Measurements from ENCODE around the gene SBDS. TPM values are rescaled to one million over a fixed set of nuclear protein-coding genes. Genes with fewer than 3 reads are reported as not detected.

The SBDS gene
- total and polyA plus RNA-seq, 2 of the 4 experiments (the other 2 are of a cell fraction) = 43.0 to 65.7 TPM

DNA sequence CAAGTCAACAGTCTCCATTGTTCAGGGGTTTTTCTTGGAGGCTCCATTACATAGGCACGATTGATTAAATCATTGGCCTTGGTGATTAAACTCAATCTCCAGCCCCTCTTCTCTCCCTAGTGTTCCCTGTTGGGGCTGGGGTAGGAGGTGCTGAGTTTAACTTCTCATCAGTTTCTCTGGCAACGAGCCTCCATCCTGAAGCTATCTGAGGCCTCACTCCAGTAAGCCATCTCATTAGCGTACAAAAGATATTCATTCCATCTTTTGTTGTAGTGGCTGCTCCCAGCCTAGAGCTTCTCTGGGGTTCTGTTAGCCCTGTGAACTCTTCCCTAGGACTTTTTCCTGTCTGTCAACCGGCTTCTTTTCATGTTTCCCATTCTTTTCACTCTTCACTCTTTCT lies 12.9 kb upstream of the SBDS start:
- no peak overlapping the region for H4K5ac ChIP-seq (ENCODE audit: low read depth, low read length)
- no TSS peak for BruUV-seq (replicated peaks)

More for the DNA sequence above, 12.9 kb upstream of the SBDS start:
- no peak overlapping the region for H3K27ac ChIP-seq (ENCODE audit: insufficient read depth, low read length)
- H2BK20ac ChIP-seq (ENCODE audit: low read depth, low read length) = no peak overlapping the region
- DNase-seq = no peak
- H2BK5ac ChIP-seq (ENCODE audit: low read depth, low read length, poor library complexity, severe bottlenecking) = no peak overlapping the region
- TF ChIP-seq CHD1 (IDR thresholded peaks at IDR 0.05; ENCODE audit: low read depth, low read length) = no peak
- no peak for TF ChIP-seq RFX5 (IDR thresholded peaks at IDR 0.05; ENCODE audit: low read depth, low read length)
- TF ChIP-seq, protein P1, sequence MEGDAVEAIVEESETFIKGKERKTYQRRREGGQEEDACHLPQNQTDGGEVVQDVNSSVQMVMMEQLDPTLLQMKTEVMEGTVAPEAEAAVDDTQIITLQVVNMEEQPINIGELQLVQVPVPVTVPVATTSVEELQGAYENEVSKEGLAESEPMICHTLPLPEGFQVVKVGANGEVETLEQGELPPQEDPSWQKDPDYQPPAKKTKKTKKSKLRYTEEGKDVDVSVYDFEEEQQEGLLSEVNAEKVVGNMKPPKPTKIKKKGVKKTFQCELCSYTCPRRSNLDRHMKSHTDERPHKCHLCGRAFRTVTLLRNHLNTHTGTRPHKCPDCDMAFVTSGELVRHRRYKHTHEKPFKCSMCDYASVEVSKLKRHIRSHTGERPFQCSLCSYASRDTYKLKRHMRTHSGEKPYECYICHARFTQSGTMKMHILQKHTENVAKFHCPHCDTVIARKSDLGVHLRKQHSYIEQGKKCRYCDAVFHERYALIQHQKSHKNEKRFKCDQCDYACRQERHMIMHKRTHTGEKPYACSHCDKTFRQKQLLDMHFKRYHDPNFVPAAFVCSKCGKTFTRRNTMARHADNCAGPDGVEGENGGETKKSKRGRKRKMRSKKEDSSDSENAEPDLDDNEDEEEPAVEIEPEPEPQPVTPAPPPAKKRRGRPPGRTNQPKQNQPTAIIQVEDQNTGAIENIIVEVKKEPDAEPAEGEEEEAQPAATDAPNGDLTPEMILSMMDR (conservative IDR thresholded peaks at IDR 0.05; ENCODE audit: low read depth, low read length) = no peak
- no peak for TF ChIP-seq MXI1 (IDR thresholded peaks at IDR 0.05; ENCODE audit: borderline replicate concordance, low read depth, low read length)
- TF ChIP-seq CEBPB (IDR thresholded peaks at IDR 0.05; ENCODE audit: low read depth, low read length) = no peak
- TF ChIP-seq, protein P2, sequence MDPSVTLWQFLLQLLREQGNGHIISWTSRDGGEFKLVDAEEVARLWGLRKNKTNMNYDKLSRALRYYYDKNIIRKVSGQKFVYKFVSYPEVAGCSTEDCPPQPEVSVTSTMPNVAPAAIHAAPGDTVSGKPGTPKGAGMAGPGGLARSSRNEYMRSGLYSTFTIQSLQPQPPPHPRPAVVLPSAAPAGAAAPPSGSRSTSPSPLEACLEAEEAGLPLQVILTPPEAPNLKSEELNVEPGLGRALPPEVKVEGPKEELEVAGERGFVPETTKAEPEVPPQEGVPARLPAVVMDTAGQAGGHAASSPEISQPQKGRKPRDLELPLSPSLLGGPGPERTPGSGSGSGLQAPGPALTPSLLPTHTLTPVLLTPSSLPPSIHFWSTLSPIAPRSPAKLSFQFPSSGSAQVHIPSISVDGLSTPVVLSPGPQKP (IDR thresholded peaks at IDR 0.05; ENCODE audit: borderline replicate concordance, low read depth, low read length) = no peak
- TF ChIP-seq RCOR1 (IDR thresholded peaks at IDR 0.05; ENCODE audit: insufficient replicate concordance, low read length) = no peak
- TF ChIP-seq MAZ (IDR thresholded peaks at IDR 0.05; ENCODE audit: borderline replicate concordance, low read depth, low read length) = no peak
- no peak for TF ChIP-seq NFE2L2 (IDR thresholded peaks at IDR 0.05; ENCODE audit: low read depth, low read length)
- TF ChIP-seq MAFK (IDR thresholded peaks at IDR 0.05; ENCODE audit: low read depth, low read length) = no peak
- no peak for TF ChIP-seq BHLHE40 (IDR thresholded peaks at IDR 0.05; ENCODE audit: low read depth, low read length)
- no peak for TF ChIP-seq POLR2A (IDR thresholded peaks at IDR 0.05; ENCODE audit: low read depth, low read length)
- TF ChIP-seq FOS (IDR thresholded peaks at IDR 0.05; ENCODE audit: low read depth, low read length) = no peak
- no peak for TF ChIP-seq RAD21 (IDR thresholded peaks at IDR 0.05; ENCODE audit: low read length)
- no peaks in the 10 kb centered on the region for H3K27me3 ChIP-seq (ENCODE audit: control insufficient read depth, insufficient read depth, low read length)
- ChIA-PET CTCF (no interaction called here), POLR2A (ENCODE audit: unreplicated experiment) (no interaction called here)
- in situ Hi-C loops (cut with MboI; ENCODE audit: low sequenced_read_pairs) = no loop called here
- dilution Hi-C loops (cut with HindIII; ENCODE audit: low sequenced_read_pairs, unreplicated experiment) = no loop called here
- H3K56ac ChIP-seq (ENCODE audit: extremely low read depth, insufficient read depth, low read length) = no peak overlapping the region
- H3K4me2 ChIP-seq (ENCODE audit: low read depth, low read length) = no peak overlapping the region
- no peak overlapping the region for H2AK5ac ChIP-seq (ENCODE audit: low read depth, low read length)
- no peaks in the 10 kb centered on the region for H3K9me3 ChIP-seq (ENCODE audit: control insufficient read depth, insufficient read depth, low read length)
- no peak overlapping the region for H3K23ac ChIP-seq (ENCODE audit: low read depth, low read length)
- no peaks in the 10 kb centered on the region for H3K4me1 ChIP-seq (ENCODE audit: control insufficient read depth, insufficient read depth, low read length)
- no peak overlapping the region for H3K4ac ChIP-seq (ENCODE audit: low read depth, low read length)
- H3K36me3 ChIP-seq (ENCODE audit: control insufficient read depth, insufficient read depth, low read length) = peaks cover 19% of the 10 kb centered on the region
- no peak overlapping the region for H2BK120ac ChIP-seq (ENCODE audit: low read depth, low read length)
- intact Hi-C loops (cut with micrococcal nuclease) = no loop called here
- H3K9ac ChIP-seq (ENCODE audit: low read depth, low read length) = no peak overlapping the region
- 100% methylated on average over 1 of the region's 4 CpGs; no CpG with 5 or more reads in 1 of the 2 experiments for WGBS, 2 experiments (ENCODE audit: extremely low coverage in 2 of 2, insufficient read length in 1 of 2)
- peaks cover 3 to 5% of the 10 kb centered on the region in 2 experiments; a peak in 2 of 4 replicates for H3K79me1 ChIP-seq (ENCODE audit: low read depth in 1 of 2, low read length in 2 of 2)
- no peak overlapping the region for H2BK15ac ChIP-seq (ENCODE audit: low read depth, low read length)
- no peaks in the 10 kb centered on the region for H4K20me1 ChIP-seq (ENCODE audit: insufficient read depth, low read length)
- ATAC-seq (ENCODE audit: low read depth) = no peak
- H3K4me3 ChIP-seq (ENCODE audit: insufficient read depth, low read depth, low read length) = no peak overlapping the region
- H3K14ac ChIP-seq (replicated peaks; ENCODE audit: low read depth, low read length) = no peak overlapping the region
- H2AFZ ChIP-seq (replicated peaks; ENCODE audit: low read length, poor library complexity) = no peak overlapping the region
- H4K8ac ChIP-seq (ENCODE audit: low read depth in 2 of 2, low read length in 2 of 2) = no peak overlapping the region
- H2AK9ac ChIP-seq (replicated peaks; ENCODE audit: low read depth, low read length, poor library complexity) = no peak overlapping the region
- H4K91ac ChIP-seq (ENCODE audit: insufficient read depth, low read depth, low read length) = no peak overlapping the region
- H3K18ac ChIP-seq (ENCODE audit: low read depth, low read length) = no peak overlapping the region
- H3K9me1 ChIP-seq (ENCODE audit: insufficient read depth, low read length) = no peaks in the 10 kb centered on the region

All from IMR-90 (cell line).